ENCODE measurements around the gene RABGEF1.
"Not testable (repeated sequence)": the region's sequence is repeated elsewhere in the genome, so short reads cannot be mapped to it uniquely, and the experiment has no call there.

The RABGEF1 gene

DNA sequence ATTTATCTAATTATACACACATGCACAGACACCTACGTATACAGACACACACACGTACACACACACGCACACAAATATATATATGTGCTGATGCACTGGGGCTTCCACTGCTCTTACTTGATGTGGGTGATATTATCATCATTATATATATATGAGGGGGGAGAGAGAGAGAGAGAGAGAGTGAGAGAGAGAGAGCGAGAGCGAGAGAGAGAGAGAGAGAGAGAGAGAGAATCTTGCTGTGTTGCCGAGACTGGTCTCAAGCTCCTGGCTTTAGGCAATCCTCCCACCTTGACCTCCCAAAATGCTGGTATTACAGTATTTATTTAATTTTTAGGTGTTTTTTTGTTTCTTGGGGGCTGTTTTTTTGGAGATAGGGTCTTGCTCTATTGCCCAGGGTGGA, 3.6 kb upstream of the RABGEF1 start:
- Mint-ChIP-seq H3K27ac (no peak overlapping the region), H3K36me3 (ENCODE audit: low read depth) (peaks cover 37% of the 10 kb centered on the region), H3K9me3 (peaks cover 12% of the 10 kb centered on the region), H3K27me3 (ENCODE audit: low read depth) (no peaks in the 10 kb centered on the region), H3K4me3 (peak overlapping the region in 2 of 3 experiments; percentile 43 to 54), H3K4me1 (peaks cover 10% of the 10 kb centered on the region)
- TF ChIP-seq, protein P1, sequence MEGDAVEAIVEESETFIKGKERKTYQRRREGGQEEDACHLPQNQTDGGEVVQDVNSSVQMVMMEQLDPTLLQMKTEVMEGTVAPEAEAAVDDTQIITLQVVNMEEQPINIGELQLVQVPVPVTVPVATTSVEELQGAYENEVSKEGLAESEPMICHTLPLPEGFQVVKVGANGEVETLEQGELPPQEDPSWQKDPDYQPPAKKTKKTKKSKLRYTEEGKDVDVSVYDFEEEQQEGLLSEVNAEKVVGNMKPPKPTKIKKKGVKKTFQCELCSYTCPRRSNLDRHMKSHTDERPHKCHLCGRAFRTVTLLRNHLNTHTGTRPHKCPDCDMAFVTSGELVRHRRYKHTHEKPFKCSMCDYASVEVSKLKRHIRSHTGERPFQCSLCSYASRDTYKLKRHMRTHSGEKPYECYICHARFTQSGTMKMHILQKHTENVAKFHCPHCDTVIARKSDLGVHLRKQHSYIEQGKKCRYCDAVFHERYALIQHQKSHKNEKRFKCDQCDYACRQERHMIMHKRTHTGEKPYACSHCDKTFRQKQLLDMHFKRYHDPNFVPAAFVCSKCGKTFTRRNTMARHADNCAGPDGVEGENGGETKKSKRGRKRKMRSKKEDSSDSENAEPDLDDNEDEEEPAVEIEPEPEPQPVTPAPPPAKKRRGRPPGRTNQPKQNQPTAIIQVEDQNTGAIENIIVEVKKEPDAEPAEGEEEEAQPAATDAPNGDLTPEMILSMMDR (IDR thresholded peaks at IDR 0.05; ENCODE audit: unreplicated experiment in 3 of 3): no peak

DNA sequence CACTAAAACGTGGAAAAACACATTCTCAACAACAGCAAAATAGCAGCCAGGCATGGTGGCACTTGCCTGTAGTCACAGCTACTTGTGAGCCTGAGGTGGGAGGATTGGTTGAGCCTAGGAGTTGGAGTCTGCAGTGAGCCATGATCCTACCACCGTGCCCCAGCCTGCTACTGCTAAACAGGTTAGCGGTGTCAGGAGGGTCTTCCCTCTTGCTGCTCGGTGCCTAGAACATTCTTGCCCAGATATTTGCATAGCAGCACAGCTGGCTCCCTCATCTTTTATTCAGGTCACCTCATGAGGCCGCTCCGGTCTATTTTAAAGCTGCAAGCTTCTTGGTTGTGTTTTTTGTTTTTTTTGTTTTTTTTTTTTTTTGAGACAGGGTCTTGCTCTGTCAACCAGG, 2.9 kb upstream of the RABGEF1 start:
- TF ChIP-seq, protein P1 (IDR thresholded peaks at IDR 0.05; ENCODE audit: unreplicated experiment in 3 of 3): no peak
- Mint-ChIP-seq H3K27me3 (ENCODE audit: low read depth) (no peaks in the 10 kb centered on the region), H3K4me1 (peaks cover 14% of the 10 kb centered on the region), H3K9me3 (peaks cover 12% of the 10 kb centered on the region), H3K27ac (peak overlapping the region in 1 of 3 experiments; percentile 28), H3K36me3 (ENCODE audit: low read depth) (peaks cover 34% of the 10 kb centered on the region), H3K4me3 (peak overlapping the region; percentile 32 to 73 (median 62))

DNA sequence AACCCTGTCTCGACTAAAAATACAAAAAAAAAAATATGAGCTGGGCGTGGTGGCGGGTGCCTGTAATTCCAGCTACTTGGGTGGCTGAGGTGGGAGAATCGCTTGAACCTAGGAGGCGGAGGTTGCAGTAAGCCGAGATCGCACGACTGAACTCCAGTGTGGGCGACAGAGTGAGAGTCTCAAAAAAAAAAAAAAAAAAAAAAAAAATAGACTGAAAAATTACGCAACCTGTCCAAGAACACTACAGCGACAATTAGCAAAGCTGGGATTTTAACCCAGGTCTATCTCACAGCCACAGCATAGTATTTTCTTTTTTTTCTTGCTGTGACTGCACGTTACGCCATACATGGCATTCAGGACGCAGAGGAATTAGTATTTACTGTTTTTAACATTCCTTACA, 1.1 kb upstream of the RABGEF1 start:
- H3K36me3 Mint-ChIP-seq (ENCODE audit: low read depth): peaks cover 28% of the 10 kb centered on the region
- H3K27ac Mint-ChIP-seq: peak overlapping the region; percentile 80 to 95 (median 95)
- peak overlapping the region; percentile 92 to 94 (median 93) for H3K4me3 Mint-ChIP-seq
- peaks cover 12% of the 10 kb centered on the region for H3K9me3 Mint-ChIP-seq
- no peaks in the 10 kb centered on the region for H3K27me3 Mint-ChIP-seq (ENCODE audit: low read depth)
- TF ChIP-seq, protein P1 (IDR thresholded peaks at IDR 0.05; ENCODE audit: unreplicated experiment in 3 of 3): no peak
- H3K4me1 Mint-ChIP-seq: peaks cover 12% of the 10 kb centered on the region

DNA sequence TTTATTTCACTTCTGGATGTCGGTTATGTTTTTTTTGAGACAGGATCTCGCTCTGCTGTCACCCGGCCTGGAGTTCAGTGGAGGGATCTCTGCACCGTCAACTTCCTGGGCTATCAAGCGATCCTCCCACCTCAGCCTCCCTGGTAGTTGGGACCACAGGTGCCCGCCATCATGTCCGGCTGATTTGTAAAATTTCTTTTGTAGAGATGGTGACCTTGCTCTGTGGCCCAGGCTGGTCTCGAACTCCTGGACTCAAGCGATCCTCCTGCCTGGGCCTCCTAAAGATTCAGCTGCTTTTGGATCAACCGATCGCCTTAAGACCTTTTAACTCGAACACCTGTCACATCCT, 606 bp upstream of the RABGEF1 start:
- TF ChIP-seq, protein P1 (IDR thresholded peaks at IDR 0.05; ENCODE audit: unreplicated experiment in 3 of 3): no peak
- H3K4me1 Mint-ChIP-seq: peaks cover 12% of the 10 kb centered on the region
- H3K27ac Mint-ChIP-seq: peak overlapping the region; percentile 80 to 95 (median 95)
- H3K36me3 Mint-ChIP-seq (ENCODE audit: low read depth): peaks cover 24% of the 10 kb centered on the region
- no peaks in the 10 kb centered on the region for H3K27me3 Mint-ChIP-seq (ENCODE audit: low read depth)
- peak overlapping the region; percentile 92 to 94 (median 93) for H3K4me3 Mint-ChIP-seq
- peaks cover 12% of the 10 kb centered on the region for H3K9me3 Mint-ChIP-seq

DNA sequence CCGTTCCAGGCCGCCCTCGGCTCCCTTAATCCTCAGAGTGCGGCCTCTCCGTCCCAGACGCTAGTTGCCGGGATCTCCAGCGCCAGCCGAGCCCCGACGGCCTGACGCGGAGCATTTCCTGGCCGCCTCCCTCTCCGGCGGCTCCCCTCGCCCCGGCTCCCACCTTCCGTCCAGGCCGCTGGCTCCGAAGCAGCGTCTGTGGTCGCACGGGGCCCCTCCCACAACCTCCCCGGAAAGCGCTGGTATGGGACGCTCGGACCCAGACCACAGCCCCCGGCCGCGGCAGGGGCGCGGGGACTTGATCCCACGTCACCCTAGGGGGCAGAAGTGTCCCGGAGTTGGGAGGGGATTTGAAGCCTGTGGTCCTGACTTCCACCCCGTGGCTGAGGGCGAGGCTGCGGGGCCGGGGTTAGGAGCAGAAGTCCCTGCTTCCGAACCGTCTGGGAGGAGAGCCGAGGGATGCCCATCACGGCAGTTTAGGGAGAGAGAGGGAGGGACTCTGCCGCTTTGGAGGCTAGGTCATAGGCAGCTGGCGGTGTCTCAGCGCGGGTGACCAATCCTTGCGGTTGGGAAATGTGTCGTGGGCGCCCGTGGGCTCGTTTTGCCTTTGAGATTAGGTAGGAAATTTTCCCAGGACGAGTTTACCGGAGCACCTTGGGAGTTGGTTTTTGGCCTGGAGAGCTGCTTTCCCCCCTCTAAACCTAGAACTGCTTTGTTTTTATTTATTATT, 612 bp downstream of the RABGEF1 start:
- H3K4me3 Mint-ChIP-seq: peak overlapping the region; percentile 92 to 94 (median 93)
- not testable (repeated sequence) for H3K27me3 Mint-ChIP-seq (ENCODE audit: low read depth); H3K9me3 Mint-ChIP-seq
- H3K36me3 Mint-ChIP-seq (ENCODE audit: low read depth): peaks cover 12% of the 10 kb centered on the region
- peaks cover 11% of the 10 kb centered on the region for H3K4me1 Mint-ChIP-seq
- peak overlapping the region; percentile 50 to 95 (median 95) for H3K27ac Mint-ChIP-seq

DNA sequence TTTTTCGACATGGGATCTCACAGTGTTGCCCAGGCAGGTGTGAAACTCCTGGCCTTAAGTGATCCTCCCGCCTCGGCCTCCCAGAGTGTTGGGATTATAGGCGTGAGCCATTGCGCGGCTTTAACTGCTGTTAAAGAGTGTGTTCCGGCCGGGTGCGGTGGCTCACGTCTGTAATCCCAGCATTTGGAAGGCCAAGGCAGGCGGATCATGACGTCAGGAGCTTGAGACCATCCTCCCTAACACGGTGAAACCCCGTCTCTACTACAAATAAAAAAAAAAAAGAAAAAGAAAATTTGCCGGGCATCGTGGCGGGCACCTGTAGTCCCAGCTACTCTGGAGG, 1.1 kb downstream of the RABGEF1 start:
- TF ChIP-seq, protein P1 (IDR thresholded peaks at IDR 0.05; ENCODE audit: unreplicated experiment in 3 of 3): no peak
- Mint-ChIP-seq H3K9me3 (no peaks in the 10 kb centered on the region), H3K4me1 (peaks cover 8% of the 10 kb centered on the region), H3K27ac (peak overlapping the region; percentile 50 to 95 (median 95)), H3K36me3 (ENCODE audit: low read depth) (peaks cover 7% of the 10 kb centered on the region), H3K27me3 (ENCODE audit: low read depth) (no peaks in the 10 kb centered on the region), H3K4me3 (peak overlapping the region; percentile 92 to 94 (median 93))

DNA sequence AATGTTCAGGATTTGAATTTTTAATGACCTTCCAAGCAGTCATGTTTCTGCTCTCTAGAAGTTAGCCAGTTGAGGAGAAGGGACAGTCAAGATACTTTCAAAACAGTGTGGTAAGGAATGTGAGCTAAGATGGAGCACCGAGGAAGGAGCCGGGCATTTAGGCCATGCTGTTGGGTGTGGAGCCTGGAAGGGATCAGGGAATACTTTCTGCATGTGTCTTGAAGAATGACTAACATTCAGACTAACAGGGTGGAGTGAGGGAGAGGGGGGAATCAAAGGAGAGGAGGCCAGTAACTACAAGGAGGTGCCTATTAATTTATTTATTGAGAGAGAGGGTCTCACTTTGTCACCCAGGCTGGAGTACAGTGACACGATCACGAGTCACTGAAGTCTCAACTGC, 1.8 kb downstream of the RABGEF1 start:
- not testable (repeated sequence) for H3K4me1 Mint-ChIP-seq; H3K27me3 Mint-ChIP-seq (ENCODE audit: low read depth); H3K36me3 Mint-ChIP-seq (ENCODE audit: low read depth); H3K9me3 Mint-ChIP-seq
- H3K4me3 Mint-ChIP-seq: peak overlapping the region; percentile 57 to 93 (median 67)
- peak overlapping the region; percentile 36 to 95 (median 55) for H3K27ac Mint-ChIP-seq

All from nephron (organoid).